Fibroblast of peridontal ligament (primary cell): ENCODE measurements around the gene ROMO1.
"Not testable (repeated sequence)": the region's sequence is repeated elsewhere in the genome, so short reads cannot be mapped to it uniquely, and the experiment has no call there.

Experiments
- DNase-seq: peaks from one replicate; pipeline ENCODE4 v3.0.0-alpha.2; 2010; ENCODE audit errors: extremely low read depth

Gene ROMO1

DNA sequence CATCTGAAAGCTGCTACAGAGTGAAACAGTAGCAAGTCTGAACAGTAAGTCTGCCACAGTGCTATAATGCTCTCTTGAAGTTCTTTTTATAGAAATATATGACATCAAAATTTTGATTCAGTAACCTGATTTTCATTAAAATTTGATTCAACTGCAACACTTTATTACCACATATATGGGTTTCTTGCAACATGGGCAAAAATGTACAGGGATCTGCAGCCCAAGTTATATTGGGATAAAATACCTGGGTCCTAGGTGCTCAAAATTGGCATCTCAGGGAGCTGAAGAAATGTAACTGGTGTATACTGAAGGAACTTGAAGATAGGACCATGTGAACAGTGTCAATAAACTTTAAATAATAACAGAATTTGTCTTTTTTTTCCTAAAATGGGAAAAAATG lies 10.8 kb downstream of the ROMO1 start:
- no peak for DNase-seq

DNA sequence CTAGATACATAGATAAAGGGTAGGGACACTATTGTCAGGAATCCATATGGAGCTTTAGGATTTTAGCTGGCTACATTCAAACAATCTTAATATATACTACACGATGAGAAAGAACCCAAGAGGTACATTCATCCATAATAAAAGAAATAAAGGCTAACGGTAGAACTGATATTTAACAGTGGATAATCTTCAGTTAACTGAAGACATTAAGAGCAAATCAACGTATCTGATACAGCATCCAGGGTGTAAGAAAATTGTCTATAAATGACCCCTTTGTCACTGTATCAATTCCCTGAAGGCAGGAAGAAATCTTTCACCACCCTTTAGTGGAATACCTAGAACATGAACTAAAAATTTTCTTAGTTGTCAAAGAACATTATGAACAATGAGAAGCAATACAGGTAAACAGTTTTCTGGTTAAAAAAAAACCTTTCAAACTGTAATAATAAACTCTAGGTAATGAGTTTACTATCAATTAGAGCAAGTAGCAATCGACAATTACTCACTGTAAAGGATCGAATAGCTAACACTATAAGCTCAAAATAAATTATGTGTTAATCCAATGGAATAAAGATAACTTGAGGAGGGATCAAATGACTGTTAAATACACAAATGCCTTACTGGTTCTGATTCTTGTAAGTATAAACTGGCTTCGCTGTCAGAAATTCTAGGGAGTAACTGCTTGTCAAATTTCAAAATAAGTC lies 11.8 kb downstream of the ROMO1 start:
- DNase-seq = no peak

DNA sequence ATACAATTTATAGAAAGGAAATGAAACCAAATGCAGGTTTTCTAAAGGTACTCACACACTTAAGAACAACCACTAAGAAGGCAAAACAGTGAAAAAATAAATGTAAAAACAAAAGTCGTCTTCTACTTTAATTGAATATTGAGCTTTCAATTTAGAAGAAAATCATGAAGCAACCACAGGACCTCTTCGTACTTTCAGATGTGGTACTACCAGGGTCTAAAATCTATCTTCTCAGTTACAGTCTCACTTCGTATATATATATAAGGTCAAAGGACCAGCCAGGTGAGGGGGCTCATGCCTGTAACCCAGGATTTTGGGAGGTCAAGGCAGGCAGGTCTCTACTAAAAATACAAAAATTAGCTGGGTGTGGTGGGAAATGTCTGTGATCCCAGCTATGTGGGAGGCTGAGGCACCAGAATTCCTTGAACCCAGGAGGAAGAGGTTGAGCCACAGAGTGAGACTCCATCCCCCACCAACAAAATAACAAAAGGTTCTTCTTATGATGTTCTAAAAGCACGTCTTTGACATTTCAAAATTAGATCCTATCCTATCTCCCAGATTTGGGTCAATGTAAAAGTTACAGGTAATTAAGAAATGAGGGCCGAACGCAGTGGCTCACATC lies 12.5 kb downstream of the ROMO1 start:
- no peak for DNase-seq

DNA sequence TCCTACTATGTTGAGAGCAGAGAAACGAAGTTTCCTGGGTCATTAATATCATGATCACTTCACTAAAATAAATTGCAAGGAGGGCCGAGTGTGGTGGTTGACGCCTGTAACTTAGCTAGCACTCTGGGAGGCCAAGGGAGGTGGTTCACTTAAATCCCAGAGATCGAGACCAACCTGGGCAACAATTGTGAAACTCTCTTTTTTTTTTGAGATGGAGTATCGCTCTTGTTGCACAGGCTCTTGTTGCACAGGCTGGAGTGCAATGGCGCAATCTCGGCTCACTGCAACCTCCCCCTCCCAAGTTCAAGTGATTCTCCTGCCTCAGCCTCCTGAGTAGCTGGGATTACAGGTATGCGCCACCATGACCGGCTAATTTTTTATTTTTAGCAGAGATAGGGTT lies 13.9 kb downstream of the ROMO1 start:
- not testable (repeated sequence) for DNase-seq

- DNase-seq = no peak
Measured at GRCh38 chr20:35714127-35714526, 14.9 kb downstream of the ROMO1 start.

- DNase-seq = no peak
Measured at GRCh38 chr20:35715652-35716051, 16.4 kb downstream of the ROMO1 start.

DNA sequence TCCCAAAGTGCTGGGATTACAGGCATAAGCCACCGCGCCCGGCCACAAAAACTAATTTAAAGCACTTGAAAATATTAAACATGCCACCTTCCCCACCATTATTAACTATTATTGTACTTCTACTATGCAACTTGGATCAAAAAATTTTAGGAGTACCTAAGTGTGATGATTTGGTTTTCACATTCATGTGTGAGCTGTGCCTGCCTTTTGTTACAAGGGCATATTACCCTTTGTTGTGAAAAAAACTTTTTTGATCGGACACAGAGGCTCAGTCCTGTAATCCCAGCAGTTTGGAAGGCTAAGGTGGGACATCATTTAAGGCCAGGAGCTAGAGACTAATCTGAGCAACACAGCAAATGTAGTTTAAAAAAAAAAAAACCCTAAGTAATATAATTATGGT lies 17.1 kb downstream of the ROMO1 start:
- DNase-seq = no peak

- DNase-seq = not testable (repeated sequence)
Measured at GRCh38 chr20:35718321-35718720, 19.1 kb downstream of the ROMO1 start.

GRCh38 chr20:35718972-35719635 lies 19.9 kb downstream of the ROMO1 start:
- DNase-seq = peak; percentile 64

GRCh38 chr20:35719717-35720116 lies 20.5 kb downstream of the ROMO1 start:
- DNase-seq = no peak

- DNase-seq = no peak
Measured at GRCh38 chr20:35720165-35721123, 21.2 kb downstream of the ROMO1 start.

- DNase-seq = no peak
Measured at GRCh38 chr20:35721219-35721618, 22.0 kb downstream of the ROMO1 start.

DNA sequence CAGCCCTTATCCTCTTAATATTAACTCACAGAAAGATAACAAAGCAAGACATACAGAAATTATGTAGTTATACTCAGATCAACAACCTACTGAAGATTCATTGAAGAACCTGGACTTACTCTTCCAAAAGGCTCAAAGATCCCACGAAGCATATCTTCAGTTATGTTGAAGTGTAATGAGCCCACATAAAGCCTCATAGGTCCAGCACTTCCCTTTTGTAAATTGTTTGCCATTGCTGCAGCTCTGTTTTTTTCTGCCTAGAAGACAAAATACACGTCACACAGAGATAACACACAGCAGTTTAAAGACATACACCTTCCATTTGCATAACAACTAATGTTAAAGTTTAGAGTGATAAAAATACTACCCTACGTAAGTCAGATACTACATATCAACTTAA lies 22.4 kb downstream of the ROMO1 start:
- DNase-seq = no peak

DNA sequence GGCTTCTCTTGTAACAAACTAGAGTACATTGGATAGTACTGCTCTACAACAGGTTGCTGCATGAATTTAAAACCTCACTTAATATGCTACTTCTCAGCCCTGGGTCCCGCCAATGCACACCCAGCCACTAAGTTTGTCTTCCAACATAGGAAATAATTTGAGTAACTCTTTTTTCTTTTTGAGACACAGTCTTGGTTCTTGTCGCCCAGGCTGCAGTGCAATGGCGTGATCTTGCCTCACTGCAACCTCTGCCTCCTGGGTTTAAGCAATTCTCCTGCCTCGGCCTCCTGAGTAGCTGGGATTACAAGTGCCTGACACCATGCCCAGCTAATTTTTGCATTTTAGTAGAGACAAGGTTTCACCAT lies 24.1 kb downstream of the ROMO1 start:
- not testable (repeated sequence) for DNase-seq

- DNase-seq = not testable (repeated sequence)
Measured at GRCh38 chr20:35723652-35724320, 24.6 kb downstream of the ROMO1 start.

DNA sequence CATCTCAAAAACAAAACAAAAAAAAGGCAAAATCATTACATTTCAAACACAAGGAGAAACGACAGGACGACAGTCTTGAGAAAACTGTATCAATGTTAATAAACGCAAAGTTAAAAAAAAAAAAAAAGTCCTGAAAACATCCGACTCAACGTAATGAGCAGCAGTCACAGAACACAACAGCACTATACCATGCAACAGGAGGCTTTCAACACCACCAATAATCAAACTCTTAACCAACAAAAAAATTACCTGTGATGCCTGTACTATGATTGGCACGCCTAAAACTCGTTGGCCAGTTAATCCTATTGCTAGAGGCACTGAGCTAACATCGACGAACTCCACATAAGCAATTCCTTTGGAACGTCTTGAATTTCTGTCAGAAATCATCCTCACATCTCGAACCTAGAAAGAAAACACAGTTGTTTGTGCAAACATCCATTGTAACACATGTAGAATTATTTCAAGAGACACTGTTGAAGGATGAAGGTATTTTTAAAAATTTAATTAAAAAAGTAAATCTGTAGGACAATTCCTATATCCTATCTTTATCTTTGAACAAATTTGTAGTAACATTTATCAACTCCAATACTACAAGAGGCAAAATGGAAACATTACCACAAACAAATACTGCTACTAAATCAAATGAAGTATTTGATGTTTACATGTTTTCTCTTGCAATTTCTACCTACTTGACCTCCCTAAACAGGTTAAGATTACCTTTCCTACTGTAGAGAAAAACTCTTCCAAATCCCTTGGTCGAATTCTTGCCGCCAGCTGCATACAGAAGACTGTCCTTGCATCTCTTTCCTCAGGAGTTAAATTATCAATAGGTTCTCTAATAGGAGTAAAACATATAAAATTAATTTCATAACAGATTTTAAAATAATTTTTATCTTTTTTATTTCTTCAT lies 25.4 kb downstream of the ROMO1 start:
- no peak for DNase-seq

DNA sequence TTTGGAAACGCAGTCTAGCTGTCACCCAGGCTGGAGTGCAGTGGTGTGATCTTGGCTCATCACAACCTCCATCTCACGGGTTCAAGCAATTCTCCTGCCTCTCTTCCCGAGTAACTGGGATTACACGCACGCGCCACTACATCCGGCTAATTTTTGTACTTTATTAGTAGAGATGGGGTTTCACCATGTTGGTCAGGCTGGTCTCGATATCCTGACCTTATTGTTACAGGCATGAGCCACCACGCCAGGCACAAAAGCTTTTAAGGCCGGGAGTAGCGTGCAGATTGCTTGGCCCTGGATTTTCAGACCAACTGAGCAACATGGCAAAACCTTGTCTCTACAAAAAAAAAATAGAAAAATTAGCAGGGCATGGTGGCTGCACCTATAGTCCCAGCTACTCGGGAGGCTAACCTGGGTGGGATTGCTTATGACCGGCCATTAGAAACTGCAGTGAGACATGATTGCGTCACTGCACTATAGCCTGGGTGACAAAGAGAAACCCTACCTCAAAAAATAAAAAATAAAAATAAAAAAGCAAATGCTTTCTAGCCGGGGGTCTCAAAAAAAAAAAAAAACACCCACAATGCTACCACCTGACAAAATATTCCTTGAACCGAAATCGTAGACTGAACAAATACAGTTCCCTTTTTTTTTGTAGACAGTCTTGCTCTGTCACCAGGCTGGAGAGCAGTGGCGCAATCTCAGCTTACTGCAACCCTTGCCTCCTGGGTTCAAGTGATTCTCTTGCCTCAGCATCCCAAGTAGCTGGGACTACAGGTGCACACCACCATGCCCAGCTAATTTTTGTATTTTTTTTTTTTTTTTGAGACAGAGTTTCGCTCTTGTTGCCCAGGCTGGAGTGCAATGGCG lies 27.9 kb downstream of the ROMO1 start:
- no peak for DNase-seq

GRCh38 chr20:35729283-35729807 lies 30.1 kb downstream of the ROMO1 start:
- no peak for DNase-seq
